RWPE2 (cell line): ENCODE data around the gene INPP5A.

Experiments used
- ATAC-seq: fragments of 200-7000 bp; cut with Tn5 transposase; 3 replicates; pipeline ENCODE4 v1.9.1; 2021; ENCODE audit warnings: low read depth
- DNase-seq: peaks from one replicate; pipeline ENCODE4 v3.0.0-alpha.2; 2020; ENCODE audit warnings: low spot score
- H3K27ac ChIP-seq: fragments of 450-650 bp; 2 replicates; pipeline ENCODE4 v1.5.1; 2017; ENCODE audit warnings: mild to moderate bottlenecking; ENCODE audit not compliant: poor library complexity, severe bottlenecking
- H3K27me3 ChIP-seq: fragments of 250-450 bp; sonication (Bioruptor Pico); 2 replicates; pipeline ENCODE4 v1.5.1; 2021; ENCODE audit warnings: mild to moderate bottlenecking, moderate library complexity; ENCODE audit not compliant: insufficient read depth, poor library complexity, severe bottlenecking
- H3K36me3 ChIP-seq: fragments of 250-450 bp; sonication (Bioruptor Pico); 2 replicates; pipeline ENCODE4 v1.5.1; 2020; ENCODE audit warnings: low read depth, mild to moderate bottlenecking, moderate library complexity
- H3K4me1 ChIP-seq: fragments of 250-450 bp; sonication (Bioruptor Pico); 2 replicates; pipeline ENCODE4 v1.5.1; 2021; ENCODE audit warnings: mild to moderate bottlenecking, moderate library complexity; ENCODE audit not compliant: insufficient read depth, poor library complexity, severe bottlenecking
- H3K4me3 ChIP-seq: fragments of 250-450 bp; sonication (Bioruptor Pico); 2 replicates; pipeline ENCODE4 v1.5.1; 2021; ENCODE audit warnings: mild to moderate bottlenecking, moderate library complexity; ENCODE audit not compliant: severe bottlenecking
- H3K9me3 ChIP-seq: fragments of 250-450 bp; sonication (Bioruptor Pico); 2 replicates; pipeline ENCODE4 v1.5.1; 2021; ENCODE audit warnings: mild to moderate bottlenecking, moderate library complexity; ENCODE audit not compliant: severe bottlenecking
- TF ChIP-seq, protein P1 (sequence below): fragments of 450-650 bp; IDR thresholded peaks from one replicate; pipeline ENCODE4 v1.5.1; 2017; ENCODE audit warnings: mild to moderate bottlenecking, moderate library complexity; ENCODE audit not compliant: poor library complexity, severe bottlenecking

The INPP5A gene

GRCh38 chr10:132632091-132632561 lies 94.5 kb downstream of the INPP5A start:
- ATAC-seq (no peak), DNase-seq (peak; percentile 49)
- H3K36me3 ChIP-seq: no peaks in the 10 kb centered on the region
- H3K27me3 ChIP-seq: no peaks in the 10 kb centered on the region
- H3K4me1 ChIP-seq: no peaks in the 10 kb centered on the region
- TF ChIP-seq, protein P1, sequence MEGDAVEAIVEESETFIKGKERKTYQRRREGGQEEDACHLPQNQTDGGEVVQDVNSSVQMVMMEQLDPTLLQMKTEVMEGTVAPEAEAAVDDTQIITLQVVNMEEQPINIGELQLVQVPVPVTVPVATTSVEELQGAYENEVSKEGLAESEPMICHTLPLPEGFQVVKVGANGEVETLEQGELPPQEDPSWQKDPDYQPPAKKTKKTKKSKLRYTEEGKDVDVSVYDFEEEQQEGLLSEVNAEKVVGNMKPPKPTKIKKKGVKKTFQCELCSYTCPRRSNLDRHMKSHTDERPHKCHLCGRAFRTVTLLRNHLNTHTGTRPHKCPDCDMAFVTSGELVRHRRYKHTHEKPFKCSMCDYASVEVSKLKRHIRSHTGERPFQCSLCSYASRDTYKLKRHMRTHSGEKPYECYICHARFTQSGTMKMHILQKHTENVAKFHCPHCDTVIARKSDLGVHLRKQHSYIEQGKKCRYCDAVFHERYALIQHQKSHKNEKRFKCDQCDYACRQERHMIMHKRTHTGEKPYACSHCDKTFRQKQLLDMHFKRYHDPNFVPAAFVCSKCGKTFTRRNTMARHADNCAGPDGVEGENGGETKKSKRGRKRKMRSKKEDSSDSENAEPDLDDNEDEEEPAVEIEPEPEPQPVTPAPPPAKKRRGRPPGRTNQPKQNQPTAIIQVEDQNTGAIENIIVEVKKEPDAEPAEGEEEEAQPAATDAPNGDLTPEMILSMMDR: no peak
- no peaks in the 10 kb centered on the region for H3K9me3 ChIP-seq
- H3K27ac ChIP-seq: no peak overlapping the region
- H3K4me3 ChIP-seq: no peak overlapping the region

- H3K9me3 ChIP-seq: no peaks in the 10 kb centered on the region
- ATAC-seq (peak; percentile 46; the same call in 2 of the 3 replicates), DNase-seq (peak; percentile 44)
- no peaks in the 10 kb centered on the region for H3K36me3 ChIP-seq
- no peak overlapping the region for H3K27ac ChIP-seq
- H3K27me3 ChIP-seq: no peaks in the 10 kb centered on the region
- no peaks in the 10 kb centered on the region for H3K4me1 ChIP-seq
- no peak overlapping the region for H3K4me3 ChIP-seq
- TF ChIP-seq, protein P1: no peak
These were observed 95.5 kb downstream of the INPP5A start for GRCh38 chr10:132632851-132633684.

- ATAC-seq: no peak
- Histone ChIP-seq H3K9me3 (no peaks in the 10 kb centered on the region), H3K4me3 (no peak overlapping the region), H3K36me3 (no peaks in the 10 kb centered on the region), H3K27me3 (no peaks in the 10 kb centered on the region), H3K27ac (no peak overlapping the region), H3K4me1 (no peaks in the 10 kb centered on the region)
- TF ChIP-seq, protein P1: no peak
- peak; percentile 21 for DNase-seq
These were observed 96.8 kb downstream of the INPP5A start for GRCh38 chr10:132634241-132634946.

GRCh38 chr10:132634947-132635271 lies 97.3 kb downstream of the INPP5A start:
- DNase-seq (no peak), ATAC-seq (no peak)
- Histone ChIP-seq H3K27me3 (no peaks in the 10 kb centered on the region), H3K36me3 (no peaks in the 10 kb centered on the region), H3K4me3 (no peak overlapping the region), H3K4me1 (no peaks in the 10 kb centered on the region), H3K27ac (no peak overlapping the region), H3K9me3 (no peaks in the 10 kb centered on the region)
- TF ChIP-seq, protein P1: no peak

DNA sequence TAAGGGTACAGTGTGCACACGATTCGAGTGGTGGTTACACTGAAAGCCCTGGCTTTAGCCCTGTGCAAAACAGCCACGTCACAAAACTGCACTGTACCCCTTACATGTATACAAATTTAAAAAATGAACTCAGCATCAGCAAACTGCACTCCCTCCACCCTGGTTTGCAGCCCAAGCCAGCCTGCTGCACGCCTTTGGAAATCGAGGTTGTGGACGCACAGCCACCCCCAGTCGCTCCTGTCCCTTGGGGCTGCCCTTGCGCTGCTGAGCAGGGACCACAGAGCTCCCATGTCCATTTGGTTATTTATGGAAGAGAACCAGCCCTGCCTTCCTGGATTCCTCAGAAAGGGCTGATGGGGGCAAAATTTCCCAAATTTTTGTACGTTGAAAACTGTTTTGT lies 98.8 kb downstream of the INPP5A start:
- H3K4me3 ChIP-seq: no peak overlapping the region
- H3K4me1 ChIP-seq: no peaks in the 10 kb centered on the region

More for the DNA sequence above, 98.8 kb downstream of the INPP5A start:
- no peaks in the 10 kb centered on the region for H3K27me3 ChIP-seq
- TF ChIP-seq, protein P1: no peak
- H3K27ac ChIP-seq: no peak overlapping the region
- no peaks in the 10 kb centered on the region for H3K9me3 ChIP-seq
- no peaks in the 10 kb centered on the region for H3K36me3 ChIP-seq
- ATAC-seq (no peak), DNase-seq (peak; percentile 13)
